Measurements from ENCODE around the gene DCAF11. TPM values are rescaled to one million over a fixed set of nuclear protein-coding genes. Genes with fewer than 3 reads are reported as not detected.
"Not testable (repeated sequence)": the region's sequence is repeated elsewhere in the genome, so short reads cannot be mapped to it uniquely, and the experiment has no call there.

Gene DCAF11
- total RNA-seq, 1 donor from 2014 or later = 50.1 TPM

GRCh38 chr14:24095271-24096068, 19.1 kb upstream of the DCAF11 start:
- DNase-seq (ENCODE audit: low read depth, low spot score) = no peak

DNA sequence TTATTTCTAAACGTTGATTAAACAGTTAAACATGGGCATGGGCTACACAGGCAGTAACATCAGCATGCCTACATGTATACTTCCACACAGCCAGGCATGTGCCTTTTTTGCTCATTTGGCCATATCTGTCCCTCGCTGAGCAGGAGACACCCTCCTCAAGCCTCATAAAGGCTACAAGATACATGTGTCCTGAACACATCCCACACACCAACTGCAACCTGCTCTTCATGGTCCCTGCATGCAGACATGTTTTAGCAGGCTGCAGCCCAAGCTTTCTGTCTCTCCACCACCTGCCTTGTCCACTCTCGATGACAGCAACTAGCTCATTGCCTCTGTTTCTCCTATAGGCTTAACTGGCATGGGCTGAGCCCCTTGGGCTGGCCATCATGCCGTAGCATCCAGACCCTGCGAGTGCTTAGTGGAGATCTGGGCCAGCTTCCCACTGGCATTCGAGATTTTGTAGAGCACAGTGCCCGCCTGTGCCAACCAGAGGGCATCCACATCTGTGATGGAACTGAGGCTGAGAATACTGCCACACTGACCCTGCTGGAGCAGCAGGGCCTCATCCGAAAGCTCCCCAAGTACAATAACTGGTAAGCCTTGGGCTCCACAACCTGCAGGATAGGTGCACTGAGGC, 17.9 kb upstream of the DCAF11 start:
- DNase-seq (ENCODE audit: low read depth, low spot score) = no peak

GRCh38 chr14:24098229-24098926, 16.2 kb upstream of the DCAF11 start:
- no peak for DNase-seq (ENCODE audit: low read depth, low spot score)

- DNase-seq (ENCODE audit: low read depth, low spot score) = no peak
These were observed 15.4 kb upstream of the DCAF11 start for GRCh38 chr14:24098927-24099813.

DNA sequence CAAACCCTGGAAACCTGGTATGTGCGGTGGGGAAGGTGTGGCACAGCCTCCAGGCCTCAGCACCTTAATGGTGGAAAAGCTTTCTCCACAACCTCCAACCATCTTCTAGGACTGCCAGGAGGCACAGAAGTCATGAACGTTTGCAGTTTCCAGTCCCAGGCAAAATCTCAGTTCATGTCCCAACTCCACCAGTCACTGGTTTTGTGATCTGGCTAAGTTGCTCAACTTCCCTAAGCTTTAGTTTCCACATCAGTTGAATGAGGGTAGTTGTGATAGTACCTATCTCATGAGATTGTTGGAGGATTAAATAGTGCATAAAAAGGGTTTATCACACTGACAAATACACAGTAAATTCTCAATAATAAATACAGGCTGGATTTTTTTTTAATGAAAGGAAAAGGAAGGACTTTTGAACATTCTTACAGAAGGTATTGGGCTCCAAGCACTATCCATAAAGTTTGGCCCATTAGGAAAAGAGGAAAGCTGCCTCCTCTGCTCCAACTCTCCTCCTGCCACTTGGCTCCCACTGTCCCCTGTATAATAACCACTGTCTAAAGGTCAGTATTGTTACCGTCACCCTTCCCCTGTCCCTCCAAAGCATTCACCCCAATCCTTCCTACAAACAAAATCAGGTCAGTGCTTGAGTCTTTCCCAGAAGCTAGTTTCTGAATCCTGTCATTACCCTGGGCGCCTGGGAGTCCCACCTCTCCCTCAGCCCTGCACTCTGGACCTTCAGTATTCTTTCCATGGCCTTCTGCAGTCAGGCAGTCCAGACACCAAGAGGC, 14.2 kb upstream of the DCAF11 start:
- DNase-seq (ENCODE audit: low read depth, low spot score) = no peak

GRCh38 chr14:24100982-24101494, 13.5 kb upstream of the DCAF11 start:
- no peak for DNase-seq (ENCODE audit: low read depth, low spot score)

DNA sequence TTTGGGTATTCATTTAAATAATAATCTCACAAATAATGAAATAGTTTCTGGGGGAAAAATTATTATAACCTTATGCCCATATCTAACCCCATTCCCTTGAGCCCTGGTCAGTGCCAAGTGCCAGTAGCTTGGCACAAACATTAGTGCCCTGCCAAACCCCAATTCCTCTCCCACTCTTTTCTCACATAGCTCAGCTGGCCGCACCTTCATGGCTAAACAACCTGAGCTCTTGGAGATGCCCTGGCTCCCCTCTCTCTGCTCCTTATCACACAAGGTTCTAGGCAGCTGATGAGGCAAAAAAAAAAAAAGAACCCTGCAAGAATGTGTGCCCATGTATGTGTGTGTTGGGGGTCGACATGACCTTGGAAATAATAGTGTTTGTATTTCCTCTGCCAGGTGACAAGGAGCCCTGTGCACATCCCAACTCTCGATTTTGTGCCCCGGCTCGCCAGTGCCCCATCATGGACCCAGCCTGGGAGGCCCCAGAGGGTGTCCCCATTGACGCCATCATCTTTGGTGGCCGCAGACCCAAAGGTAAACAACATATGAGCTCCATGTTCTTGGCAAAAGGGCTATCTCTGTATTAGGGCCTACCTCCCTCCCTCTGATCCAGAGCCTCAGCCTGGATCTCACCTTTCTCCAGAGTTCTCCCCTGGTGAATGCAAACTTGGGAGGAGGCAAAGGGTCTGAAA, 12.1 kb upstream of the DCAF11 start:
- DNase-seq (ENCODE audit: low read depth, low spot score) = no peak

DNA sequence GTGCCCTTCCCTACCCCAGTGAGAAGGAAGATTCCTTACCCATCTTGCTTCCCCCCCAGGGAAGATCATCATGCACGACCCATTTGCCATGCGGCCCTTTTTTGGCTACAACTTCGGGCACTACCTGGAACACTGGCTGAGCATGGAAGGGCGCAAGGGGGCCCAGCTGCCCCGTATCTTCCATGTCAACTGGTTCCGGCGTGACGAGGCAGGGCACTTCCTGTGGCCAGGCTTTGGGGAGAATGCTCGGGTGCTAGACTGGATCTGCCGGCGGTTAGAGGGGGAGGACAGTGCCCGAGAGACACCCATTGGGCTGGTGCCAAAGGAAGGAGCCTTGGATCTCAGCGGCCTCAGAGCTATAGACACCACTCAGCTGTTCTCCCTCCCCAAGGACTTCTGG, 11.1 kb upstream of the DCAF11 start:
- DNase-seq (ENCODE audit: low read depth, low spot score) = no peak

GRCh38 chr14:24105609-24106239, 8.9 kb upstream of the DCAF11 start:
- DNase-seq (ENCODE audit: low read depth, low spot score) = not testable (repeated sequence)

DNA sequence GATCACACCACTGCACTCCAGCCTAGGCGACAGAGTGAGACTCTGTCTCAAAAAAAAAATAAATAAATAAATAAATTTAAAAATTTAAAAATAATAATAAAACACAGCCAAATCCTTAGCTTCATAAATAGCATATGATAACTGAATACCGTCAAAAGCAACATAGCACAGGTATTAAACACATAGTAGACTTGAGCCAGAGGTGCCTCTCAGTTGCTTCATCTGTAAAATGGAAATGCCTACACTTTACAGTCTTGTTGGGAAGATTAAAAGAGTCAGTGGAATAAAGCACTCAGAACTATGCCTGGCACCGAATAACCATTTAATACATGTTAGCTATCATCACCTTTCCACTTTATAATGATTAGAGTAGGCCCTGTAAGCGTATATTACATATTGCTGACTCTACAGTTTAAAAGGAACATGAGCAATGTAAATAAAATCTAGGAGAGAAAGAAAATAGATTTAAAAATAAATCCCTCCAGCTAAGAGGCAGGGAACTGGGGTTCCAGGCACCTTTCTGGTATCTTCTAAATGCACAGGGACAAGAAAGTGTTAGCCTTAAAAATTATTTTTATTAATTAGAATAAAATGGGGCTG, 7.8 kb upstream of the DCAF11 start:
- DNase-seq (ENCODE audit: low read depth, low spot score) = no peak

DNA sequence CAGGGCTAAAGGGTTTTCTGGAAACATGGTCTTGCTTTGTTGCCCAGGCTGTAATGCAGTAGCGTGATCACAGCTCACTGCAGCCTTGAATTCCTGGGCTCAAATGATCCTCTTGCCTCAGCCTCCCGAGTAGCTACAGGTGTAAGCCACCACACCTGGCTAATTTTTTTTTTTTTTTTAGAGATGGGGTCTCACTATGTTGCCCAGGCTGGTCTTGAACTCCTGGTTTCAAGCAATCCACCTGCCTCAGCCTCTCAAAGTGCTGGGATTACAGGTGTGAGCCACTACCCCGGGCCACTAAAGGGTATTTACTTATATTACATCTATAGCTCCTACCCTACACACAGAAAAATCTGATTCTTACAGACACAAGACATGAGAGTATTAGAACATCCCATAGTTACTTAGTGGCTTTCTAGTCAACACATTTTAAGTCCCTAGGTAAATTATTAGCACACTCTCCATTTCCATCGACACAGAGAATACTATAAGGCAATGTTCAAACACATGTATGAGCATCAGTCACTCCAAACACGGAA, 6.2 kb upstream of the DCAF11 start:
- no peak for DNase-seq (ENCODE audit: low read depth, low spot score)

GRCh38 chr14:24110060-24110459, 4.5 kb upstream of the DCAF11 start:
- no peak for DNase-seq (ENCODE audit: low read depth, low spot score)

DNA sequence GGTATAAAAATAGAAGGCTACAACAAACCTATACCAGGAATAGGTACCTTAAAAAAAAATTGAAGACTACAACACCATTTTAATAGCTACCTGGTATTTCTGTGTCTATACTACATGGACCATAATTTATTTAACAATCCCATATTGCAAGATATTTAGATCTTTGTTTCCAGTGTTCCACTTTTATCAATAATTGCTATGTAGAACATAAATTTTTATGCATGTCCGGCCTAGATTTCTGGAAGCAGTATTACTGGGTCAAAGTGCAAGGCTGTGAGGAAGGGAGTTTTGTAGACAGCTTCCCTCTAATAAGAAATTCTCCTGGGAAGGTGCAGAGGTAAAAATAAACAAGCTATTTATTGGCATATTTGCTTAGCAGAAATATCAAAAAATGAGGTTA, 4.1 kb upstream of the DCAF11 start:
- DNase-seq (ENCODE audit: low read depth, low spot score) = no peak

- no peak for DNase-seq (ENCODE audit: low read depth, low spot score)
These were observed 1.2 kb upstream of the DCAF11 start for GRCh38 chr14:24113379-24113800.

GRCh38 chr14:24113801-24114531, 611 bp upstream of the DCAF11 start:
- peak; percentile 40 for DNase-seq (ENCODE audit: low read depth, low spot score)

DNA sequence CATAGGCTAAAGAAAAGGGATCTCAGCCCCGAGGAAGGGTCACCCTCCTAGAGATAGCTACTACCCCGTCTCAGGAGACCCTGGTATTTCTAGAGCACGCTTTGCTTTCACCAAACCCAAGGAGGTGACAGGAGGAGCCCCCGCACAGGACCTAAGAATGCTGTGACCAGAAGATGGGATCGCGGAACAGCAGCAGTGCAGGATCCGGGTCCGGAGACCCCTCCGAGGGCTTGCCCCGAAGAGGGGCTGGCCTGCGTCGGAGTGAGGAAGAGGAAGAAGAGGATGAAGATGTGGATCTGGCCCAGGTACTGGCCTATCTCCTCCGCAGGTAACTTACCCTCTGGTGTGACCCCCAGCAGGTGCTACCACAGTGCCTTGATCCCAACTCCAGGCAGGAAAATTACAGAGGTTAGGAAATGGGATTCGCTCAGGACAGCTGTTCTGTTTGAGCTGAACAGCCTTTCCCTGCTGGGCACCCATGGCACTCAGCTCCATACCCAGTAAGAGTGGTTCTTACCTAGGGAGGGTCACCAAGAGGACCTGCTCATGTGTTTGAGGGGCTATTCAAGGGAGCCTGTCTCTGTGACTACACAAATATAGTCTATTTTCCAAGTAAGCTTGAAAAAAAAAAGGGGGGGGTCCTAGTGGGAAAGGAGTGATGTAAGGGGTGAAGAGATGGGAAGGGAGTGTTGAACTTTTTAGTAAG, 998 bp downstream of the DCAF11 start:
- no peak for DNase-seq (ENCODE audit: low read depth, low spot score)

- no peak for DNase-seq (ENCODE audit: low read depth, low spot score)
These were observed 1.7 kb downstream of the DCAF11 start for GRCh38 chr14:24116128-24116814.

Data from pulmonary artery endothelial cell (primary cell).